ENCODE results near the gene MAB21L2. TPM values are rescaled to one million over a fixed set of nuclear protein-coding genes. Genes with fewer than 3 reads are reported as not detected.
A peak's percentile ranks its signal among the peaks of the same experiment; 100 is the strongest.
"Not testable (repeated sequence)": the region's sequence is repeated elsewhere in the genome, so short reads cannot be mapped to it uniquely, and the experiment has no call there.

The MAB21L2 gene
- total and polyA plus RNA-seq, 7 experiments from 2014 or later, result not detected

- Histone ChIP-seq H3K4me3 (ENCODE audit: low read length) (no peak overlapping the region), H3K36me3 (ENCODE audit: control insufficient read depth in 2 of 3, insufficient read depth in 3 of 3, low read length in 3 of 3) (no peaks in the 10 kb centered on the region), H3K27me3 (ENCODE audit: control insufficient read depth in 2 of 2, insufficient read depth in 2 of 2, low read length in 2 of 2) (no peaks in the 10 kb centered on the region), H3K9me3 (ENCODE audit: control insufficient read depth in 2 of 3, low read length in 3 of 3) (no peaks in the 10 kb centered on the region), H3K4me1 (ENCODE audit: control insufficient read depth in 2 of 2, insufficient read depth in 2 of 2, low read length in 2 of 2) (no peaks in the 10 kb centered on the region), H3K27ac (ENCODE audit: low read depth, low read length) (no peak overlapping the region)
- no peak for DNase-seq
- no peak for ATAC-seq
- ChIA-PET CTCF (no interaction called here), POLR2A (no interaction called here)
- H3K4me1 Mint-ChIP-seq, result peaks cover 0 to 13% (median 0%) of the 10 kb centered on the region in 7 donors
- no peak overlapping the region for H3K27ac Mint-ChIP-seq
- H3K9me3 Mint-ChIP-seq, result no peaks in the 10 kb centered on the region
- peaks cover 0 to 17% (median 5%) of the 10 kb centered on the region in 5 donors for H3K36me3 Mint-ChIP-seq
- intact Hi-C loops (cut with micrococcal nuclease), result no loop called here
- no peak overlapping the region for H3K4me3 Mint-ChIP-seq
- H3K27me3 Mint-ChIP-seq, result no peaks in the 10 kb centered on the region
Measured at GRCh38 chr4:150543042-150543441, 38.9 kb upstream of the MAB21L2 start.

GRCh38 chr4:150546286-150546685 lies 35.7 kb upstream of the MAB21L2 start:
- ATAC-seq, result no peak
- Mint-ChIP-seq H3K4me1 (peaks cover 0 to 13% (median 0%) of the 10 kb centered on the region in 7 donors), H3K36me3 (peaks cover 0 to 11% (median 0%) of the 10 kb centered on the region in 5 donors), H3K4me3 (no peak overlapping the region), H3K27ac (no peak overlapping the region), H3K9me3 (no peaks in the 10 kb centered on the region), H3K27me3 (no peaks in the 10 kb centered on the region)
- no peak overlapping the region for H3K27ac ChIP-seq (ENCODE audit: low read depth, low read length)
- H3K4me1 ChIP-seq (ENCODE audit: control insufficient read depth in 2 of 2, insufficient read depth in 2 of 2, low read length in 2 of 2), result no peaks in the 10 kb centered on the region
- POLR2A ChIA-PET, result no interaction called here
- no peaks in the 10 kb centered on the region for H3K9me3 ChIP-seq (ENCODE audit: control insufficient read depth in 2 of 3, low read length in 3 of 3)
- no peak overlapping the region for H3K4me3 ChIP-seq (ENCODE audit: low read length)
- H3K27me3 ChIP-seq (ENCODE audit: control insufficient read depth in 2 of 2, insufficient read depth in 2 of 2, low read length in 2 of 2), result no peaks in the 10 kb centered on the region
- no peaks in the 10 kb centered on the region for H3K36me3 ChIP-seq (ENCODE audit: control insufficient read depth in 2 of 3, insufficient read depth in 3 of 3, low read length in 3 of 3)
- CTCF ChIA-PET, result no interaction called here
- no peak for DNase-seq
- intact Hi-C loops (cut with micrococcal nuclease), result no loop called here

GRCh38 chr4:150547154-150547838 lies 34.7 kb upstream of the MAB21L2 start:
- no peaks in the 10 kb centered on the region for H3K36me3 ChIP-seq (ENCODE audit: control insufficient read depth in 2 of 3, insufficient read depth in 3 of 3, low read length in 3 of 3)
- no peak overlapping the region for H3K27ac ChIP-seq (ENCODE audit: low read depth, low read length)
- CTCF ChIA-PET, result no interaction called here
- Mint-ChIP-seq H3K4me3 (no peak overlapping the region), H3K27ac (no peak overlapping the region), H3K27me3 (no peaks in the 10 kb centered on the region), H3K4me1 (peaks cover 0 to 13% (median 0%) of the 10 kb centered on the region in 7 donors), H3K36me3 (peaks cover 3 to 16% (median 6%) of the 10 kb centered on the region in 5 donors), H3K9me3 (peaks cover 0 to 2% (median 0%) of the 10 kb centered on the region in 11 donors)
- H3K27me3 ChIP-seq (ENCODE audit: control insufficient read depth in 2 of 2, insufficient read depth in 2 of 2, low read length in 2 of 2), result no peaks in the 10 kb centered on the region
- no peak for DNase-seq
- POLR2A ChIA-PET, result no interaction called here
- no peak overlapping the region for H3K4me3 ChIP-seq (ENCODE audit: low read length)
- H3K4me1 ChIP-seq (ENCODE audit: control insufficient read depth in 2 of 2, insufficient read depth in 2 of 2, low read length in 2 of 2), result no peaks in the 10 kb centered on the region
- intact Hi-C loops (cut with micrococcal nuclease), result no loop called here
- no peaks in the 10 kb centered on the region for H3K9me3 ChIP-seq (ENCODE audit: control insufficient read depth in 2 of 3, low read length in 3 of 3)
- no peak for ATAC-seq

- H3K27ac Mint-ChIP-seq; H3K27me3 Mint-ChIP-seq; H3K27ac ChIP-seq (ENCODE audit: low read depth, low read length); DNase-seq; H3K4me3 Mint-ChIP-seq; ATAC-seq; H3K4me3 ChIP-seq (ENCODE audit: low read length); H3K36me3 ChIP-seq (ENCODE audit: control insufficient read depth in 2 of 3, insufficient read depth in 3 of 3, low read length in 3 of 3); POLR2A ChIA-PET; intact Hi-C loops (cut with micrococcal nuclease); H3K9me3 ChIP-seq (ENCODE audit: control insufficient read depth in 2 of 3, low read length in 3 of 3); H3K4me1 Mint-ChIP-seq; H3K27me3 ChIP-seq (ENCODE audit: control insufficient read depth in 2 of 2, insufficient read depth in 2 of 2, low read length in 2 of 2); H3K4me1 ChIP-seq (ENCODE audit: control insufficient read depth in 2 of 2, insufficient read depth in 2 of 2, low read length in 2 of 2); CTCF ChIA-PET: not testable (repeated sequence)
- peaks cover 9 to 56% (median 41%) of the 10 kb centered on the region in 5 donors for H3K36me3 Mint-ChIP-seq
- peaks cover 0 to 23% (median 6%) of the 10 kb centered on the region in 11 donors for H3K9me3 Mint-ChIP-seq
Measured at GRCh38 chr4:150557811-150558210, 24.1 kb upstream of the MAB21L2 start.

GRCh38 chr4:150561143-150561737 lies 20.7 kb upstream of the MAB21L2 start:
- Mint-ChIP-seq H3K9me3 (peaks cover 0 to 12% (median 3%) of the 10 kb centered on the region in 11 donors), H3K27ac (peak overlapping the region in 1 of 9 donors; percentile 66), H3K4me3 (no peak overlapping the region), H3K4me1 (peaks cover 0 to 4% (median 0%) of the 10 kb centered on the region in 7 donors), H3K36me3 (peaks cover 3 to 62% (median 42%) of the 10 kb centered on the region in 5 donors), H3K27me3 (no peaks in the 10 kb centered on the region)
- Histone ChIP-seq H3K4me1 (ENCODE audit: control insufficient read depth in 2 of 2, insufficient read depth in 2 of 2, low read length in 2 of 2) (no peaks in the 10 kb centered on the region), H3K4me3 (ENCODE audit: low read length) (no peak overlapping the region), H3K36me3 (ENCODE audit: control insufficient read depth in 2 of 3, insufficient read depth in 3 of 3, low read length in 3 of 3) (no peaks in the 10 kb centered on the region), H3K27ac (ENCODE audit: low read depth, low read length) (no peak overlapping the region), H3K27me3 (ENCODE audit: control insufficient read depth in 2 of 2, insufficient read depth in 2 of 2, low read length in 2 of 2) (no peaks in the 10 kb centered on the region), H3K9me3 (ENCODE audit: control insufficient read depth in 2 of 3, low read length in 3 of 3) (no peaks in the 10 kb centered on the region)
- intact Hi-C loops (cut with micrococcal nuclease), result no loop called here
- POLR2A ChIA-PET, result no interaction called here
- ATAC-seq (no peak), DNase-seq (no peak)
- CTCF ChIA-PET, result no interaction called here

GRCh38 chr4:150562250-150562649 lies 19.7 kb upstream of the MAB21L2 start:
- peaks cover 3 to 61% (median 39%) of the 10 kb centered on the region in 5 donors for H3K36me3 Mint-ChIP-seq
- no peak overlapping the region for H3K4me3 Mint-ChIP-seq
- Histone ChIP-seq H3K4me1 (ENCODE audit: control insufficient read depth in 2 of 2, insufficient read depth in 2 of 2, low read length in 2 of 2) (no peaks in the 10 kb centered on the region), H3K36me3 (ENCODE audit: control insufficient read depth in 2 of 3, insufficient read depth in 3 of 3, low read length in 3 of 3) (no peaks in the 10 kb centered on the region), H3K27me3 (ENCODE audit: control insufficient read depth in 2 of 2, insufficient read depth in 2 of 2, low read length in 2 of 2) (no peaks in the 10 kb centered on the region), H3K9me3 (ENCODE audit: control insufficient read depth in 2 of 3, low read length in 3 of 3) (no peaks in the 10 kb centered on the region), H3K27ac (ENCODE audit: low read depth, low read length) (no peak overlapping the region), H3K4me3 (ENCODE audit: low read length) (no peak overlapping the region)
- intact Hi-C loops (cut with micrococcal nuclease), result no loop called here
- ATAC-seq (no peak), DNase-seq (no peak)
- ChIA-PET POLR2A (no interaction called here), CTCF (no interaction called here)
- H3K27me3 Mint-ChIP-seq, result no peaks in the 10 kb centered on the region
- peaks cover 0 to 12% (median 4%) of the 10 kb centered on the region in 11 donors for H3K9me3 Mint-ChIP-seq
- H3K4me1 Mint-ChIP-seq, result peaks cover 0 to 4% (median 0%) of the 10 kb centered on the region in 7 donors
- H3K27ac Mint-ChIP-seq, result no peak overlapping the region

GRCh38 chr4:150562751-150563150 lies 19.2 kb upstream of the MAB21L2 start:
- Histone ChIP-seq H3K36me3 (ENCODE audit: control insufficient read depth in 2 of 3, insufficient read depth in 3 of 3, low read length in 3 of 3) (no peaks in the 10 kb centered on the region), H3K4me1 (ENCODE audit: control insufficient read depth in 2 of 2, insufficient read depth in 2 of 2, low read length in 2 of 2) (no peaks in the 10 kb centered on the region), H3K4me3 (ENCODE audit: low read length) (no peak overlapping the region), H3K9me3 (ENCODE audit: control insufficient read depth in 2 of 3, low read length in 3 of 3) (no peaks in the 10 kb centered on the region), H3K27ac (ENCODE audit: low read depth, low read length) (no peak overlapping the region), H3K27me3 (ENCODE audit: control insufficient read depth in 2 of 2, insufficient read depth in 2 of 2, low read length in 2 of 2) (no peaks in the 10 kb centered on the region)
- peaks cover 3 to 64% (median 39%) of the 10 kb centered on the region in 5 donors for H3K36me3 Mint-ChIP-seq
- no peaks in the 10 kb centered on the region for H3K27me3 Mint-ChIP-seq
- H3K9me3 Mint-ChIP-seq, result peaks cover 0 to 12% (median 4%) of the 10 kb centered on the region in 11 donors
- intact Hi-C loops (cut with micrococcal nuclease), result no loop called here
- ChIA-PET CTCF (no interaction called here), POLR2A (no interaction called here)
- ATAC-seq (no peak), DNase-seq (no peak)
- H3K4me1 Mint-ChIP-seq, result peaks cover 0 to 4% (median 0%) of the 10 kb centered on the region in 7 donors
- H3K27ac Mint-ChIP-seq, result no peak overlapping the region
- no peak overlapping the region for H3K4me3 Mint-ChIP-seq
